Measurements from ENCODE around the gene WNT6. TPM values are rescaled to one million over a fixed set of nuclear protein-coding genes. Genes with fewer than 3 reads are reported as not detected.

The WNT6 gene
- total and polyA plus RNA-seq, 2 of the 8 experiments (the other 6 are each of a cell fraction or from before 2014, with no cell fraction given): not detected

DNA sequence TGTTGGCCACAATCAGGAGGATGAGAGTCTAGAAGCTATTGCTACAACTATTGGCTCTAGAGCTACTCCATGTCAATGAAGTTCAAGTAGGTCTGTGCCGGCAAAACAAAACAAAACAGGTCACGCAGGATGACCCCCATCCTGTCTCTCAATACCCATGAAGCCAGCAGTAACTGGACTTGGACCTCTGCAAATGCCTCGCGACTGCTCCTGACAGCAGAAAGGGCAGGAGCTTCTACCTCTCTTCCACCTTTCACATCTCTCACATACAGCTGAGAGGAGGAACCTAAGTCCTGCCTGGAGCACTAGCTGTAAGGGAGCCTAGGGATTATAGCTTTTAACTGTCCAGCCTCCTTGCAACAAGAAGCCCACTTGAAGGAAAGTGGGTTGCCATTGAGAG, 44.0 kb upstream of the WNT6 start:
- Histone ChIP-seq H2BK20ac (ENCODE audit: low read length) (no peak overlapping the region), H3K18ac (ENCODE audit: extremely low read depth, low read length) (no peak overlapping the region), H2BK5ac (ENCODE audit: low read depth, low read length) (no peak overlapping the region), H3K36me3 (ENCODE audit: control insufficient read depth in 2 of 4, insufficient read depth in 4 of 4, low read length in 3 of 4) (no peaks in the 10 kb centered on the region), H3K14ac (ENCODE audit: insufficient read length) (no peak overlapping the region), H3K4ac (replicated peaks; ENCODE audit: insufficient read length, low read depth, low read length) (no peak overlapping the region), H3K9ac (replicated peaks in 1 of 4; ENCODE audit: extremely low read depth in 1 of 4, low read depth in 3 of 4, low read length in 3 of 4) (no peak overlapping the region), H4K8ac (ENCODE audit: extremely low read depth, insufficient read depth, low read length) (no peak overlapping the region), H3K4me2 (ENCODE audit: insufficient read depth in 1 of 2, low read depth in 2 of 2, low read length in 2 of 2) (no peak overlapping the region), H2BK15ac (ENCODE audit: low read length) (no peak overlapping the region), H3K27me3 (replicated peaks in 1 of 4; ENCODE audit: control insufficient read depth in 3 of 4, extremely low read depth in 1 of 4, insufficient read depth in 3 of 4, low read length in 3 of 4) (no peaks in the 10 kb centered on the region), H2BK120ac (replicated peaks; ENCODE audit: low read depth, low read length) (no peak overlapping the region), H4K20me1 (replicated peaks in 1 of 2; ENCODE audit: control insufficient read depth in 1 of 2, insufficient read depth in 2 of 2, low read length in 2 of 2) (no peaks in the 10 kb centered on the region), H3K79me1 (ENCODE audit: low read depth, low read length) (no peaks in the 10 kb centered on the region), H4K91ac (replicated peaks; ENCODE audit: insufficient read length, low read length) (no peak overlapping the region), H2AK5ac (ENCODE audit: low read depth, low read length) (no peak overlapping the region), H3K23ac (ENCODE audit: insufficient read length) (no peak overlapping the region), H4K5ac (ENCODE audit: insufficient read length, low read depth, low read length) (no peak overlapping the region), H3K79me2 (ENCODE audit: control insufficient read depth in 1 of 2, insufficient read depth in 2 of 2, low read length in 2 of 2) (no peaks in the 10 kb centered on the region), H3K23me2 (ENCODE audit: low read depth, low read length) (no peaks in the 10 kb centered on the region), H2BK12ac (ENCODE audit: low read depth, low read length) (no peak overlapping the region), H2AFZ (ENCODE audit: low read length) (no peak overlapping the region), H3K56ac (replicated peaks; ENCODE audit: insufficient read length, low read depth, low read length) (no peak overlapping the region), H3K9me3 (ENCODE audit: insufficient read depth in 2 of 2, low read depth in 1 of 2, low read length in 1 of 2) (no peaks in the 10 kb centered on the region), H3K4me1 (replicated peaks in 1 of 4; ENCODE audit: control insufficient read depth in 3 of 4, insufficient read depth in 4 of 4, low read length in 3 of 4) (no peaks in the 10 kb centered on the region), H3K27ac (ENCODE audit: low read depth, low read length) (no peak overlapping the region), H3K4me3 (ENCODE audit: extremely low read depth in 1 of 4, insufficient read depth in 2 of 4, low read depth in 3 of 4, low read length in 4 of 4) (no peak overlapping the region)
- CTCF ChIA-PET (ENCODE audit: partially characterized antibody): interaction anchor here (1.0 to 2.3 kb wide), 5 partner anchors 11 to 186 kb away, joined by 3 to 7 read pairs (median 4); no protein-coding TSS in a partner anchor
- POLR2A ChIA-PET (ENCODE audit: partially characterized antibody): interaction anchor here (1.7 kb wide), 1 partner anchor 12 kb away, joined by 5 read pairs; no protein-coding TSS in a partner anchor
- no peak for FAIRE-seq
- DNase-seq (ENCODE audit: low read depth in 1 of 2, low spot score in 2 of 2): no peak
- WGBS, 2 experiments (ENCODE audit: extremely low coverage in 1 of 2, insufficient coverage in 1 of 2, insufficient read length in 1 of 2, insufficient replicate concordance in 2 of 2, low coverage in 1 of 2, low lambda C conversion rate in 2 of 2, missing lambda C conversion rate in 1 of 2): 93% methylated on average over 4 of the region's 4 CpGs; no CpG with 5 or more reads in 1 of the 2 experiments
- no peak for TF ChIP-seq CBX5 (IDR thresholded peaks at IDR 0.05; ENCODE audit: low read depth, low read length)
- TF ChIP-seq TBP (IDR thresholded peaks at IDR 0.05; ENCODE audit: low read depth, low read length): no peak
- TF ChIP-seq RXRA (IDR thresholded peaks at IDR 0.05; ENCODE audit: insufficient read depth, low read depth, low read length): no peak
